H1 (cell line): ENCODE data around the gene GALNT1. TPM values are rescaled to one million over a fixed set of nuclear protein-coding genes. Genes with fewer than 3 reads are reported as not detected.

Experiments
- CTCF ChIA-PET: fragments of 300-600 bp; sonication (Branson Sonifier 250); formaldehyde crosslinking; loops from one replicate; lab custom pipeline; 2021; ENCODE audit not compliant: partially characterized antibody; lab: Charles Lee
- POLR2A ChIA-PET: fragments of 300-600 bp; sonication (Branson Sonifier 250); formaldehyde crosslinking; loops from one replicate; lab custom pipeline; 2021; ENCODE audit warnings: inconsistent platforms; ENCODE audit not compliant: partially characterized antibody; lab: Charles Lee
- DNase-seq, 2 experiments: peaks; one replicate each; pipeline versions ENCODE4 v3.0.0 to v3.0.0-alpha.2; 2010 to 2022; ENCODE audit warnings: low spot score in 2 of 2, low read depth in 1 of 2, mixed read lengths in 1 of 2
- FAIRE-seq: peaks from 2 replicates; lab custom pipeline; 2011; peaks lifted over from hg19 to GRCh38; lab: Jason Lieb, UNC
- H2AFZ ChIP-seq: 2 replicates; pipeline ENCODE4 v1.8.1; 2012; ENCODE audit warnings: low read length, inconsistent platforms
- H2AK5ac ChIP-seq: 2 replicates; pipeline ENCODE4 v1.6.1; 2013; ENCODE audit warnings: low read depth, low read length
- H2BK120ac ChIP-seq: replicated peaks from 2 replicates; pipeline ENCODE3; 2013; ENCODE audit warnings: low read depth, low read length, inconsistent platforms
- H2BK12ac ChIP-seq: 2 replicates; pipeline ENCODE4 v1.6.1; 2013; ENCODE audit warnings: low read depth, low read length
- H2BK15ac ChIP-seq: 2 replicates; pipeline ENCODE4 v1.6.1; 2013; ENCODE audit warnings: low read length
- H2BK20ac ChIP-seq: 2 replicates; pipeline ENCODE4 v1.6.1; 2013; ENCODE audit warnings: low read length
- H2BK5ac ChIP-seq: 2 replicates; pipeline ENCODE4 v1.6.1; 2013; ENCODE audit warnings: low read depth, low read length
- H3K14ac ChIP-seq: 2 replicates; pipeline ENCODE4 v1.6.1; 2013; ENCODE audit warnings: inconsistent platforms; ENCODE audit not compliant: insufficient read length
- H3K18ac ChIP-seq: 2 replicates; pipeline ENCODE4 v1.6.1; 2013; ENCODE audit warnings: low read length; ENCODE audit errors: extremely low read depth
- H3K23ac ChIP-seq: 2 replicates; pipeline ENCODE4 v1.6.1; 2013; ENCODE audit warnings: inconsistent platforms; ENCODE audit not compliant: insufficient read length
- H3K23me2 ChIP-seq: 2 replicates; pipeline ENCODE4 v1.6.1; 2013; ENCODE audit warnings: low read depth, low read length
- H3K27ac ChIP-seq: 2 replicates; pipeline ENCODE4 v1.6.1; 2011; ENCODE audit warnings: low read depth, low read length, inconsistent platforms
- H3K27me3 ChIP-seq, 4 experiments: replicated peaks in 1 of 4; 1 replicate in 1 of 4; 2 replicates in 3 of 4; pipeline versions ENCODE4 v1.6.1 to v1.8.1; 2011 to 2013; ENCODE audit warnings: low read length in 3 of 4, mild to moderate bottlenecking in 3 of 4, inconsistent platforms in 2 of 4, mixed read lengths in 2 of 4, moderate library complexity in 1 of 4; ENCODE audit not compliant: control insufficient read depth in 3 of 4, insufficient read depth in 3 of 4; ENCODE audit errors: extremely low read depth in 1 of 4
- H3K36me3 ChIP-seq, 4 experiments: 2 replicates each; pipeline versions ENCODE4 v1.6.1 to v1.8.1; 2011 to 2013; ENCODE audit warnings: mild to moderate bottlenecking in 4 of 4, low read length in 3 of 4, moderate library complexity in 2 of 4, control low read depth in 1 of 4, inconsistent platforms in 1 of 4; ENCODE audit not compliant: insufficient read depth in 4 of 4, control insufficient read depth in 2 of 4
- H3K4ac ChIP-seq: replicated peaks from 2 replicates; pipeline ENCODE3; 2013; ENCODE audit warnings: low read length, low read depth, mixed read lengths, inconsistent platforms; ENCODE audit not compliant: insufficient read length
- H3K4me1 ChIP-seq, 4 experiments: replicated peaks in 1 of 4; 1 replicate in 1 of 4; 2 replicates in 3 of 4; pipeline versions ENCODE4 v1.6.1 to v1.8.1; 2011 to 2013; ENCODE audit warnings: low read length in 3 of 4, inconsistent platforms in 2 of 4, mixed read lengths in 1 of 4; ENCODE audit not compliant: insufficient read depth in 4 of 4, control insufficient read depth in 3 of 4
- H3K4me2 ChIP-seq, 2 experiments: 2 replicates each; pipeline versions ENCODE4 v1.6.1 to v1.8.1; 2011 to 2013; ENCODE audit warnings: low read depth in 2 of 2, low read length in 2 of 2, control low read depth in 1 of 2, inconsistent platforms in 1 of 2, mild to moderate bottlenecking in 1 of 2; ENCODE audit not compliant: insufficient read depth in 1 of 2
- H3K4me3 ChIP-seq, 4 experiments: fragments of 200-600, 300-600 bp in 1 of 4; sonication (generic), shearing (Covaris generic), sonication (Bioruptor Twin) in 1 of 4; 2 replicates each; pipeline versions ENCODE4 v1.5.1 to v1.8.1; 2011 to 2016; ENCODE audit warnings: low read length in 4 of 4, low read depth in 3 of 4, control low read depth in 2 of 4, inconsistent platforms in 2 of 4, mild to moderate bottlenecking in 2 of 4, mixed read lengths in 1 of 4, moderate library complexity in 1 of 4; ENCODE audit not compliant: insufficient read depth in 2 of 4; ENCODE audit errors: extremely low read depth in 1 of 4
- H3K56ac ChIP-seq: replicated peaks from 2 replicates; pipeline ENCODE3; 2013; ENCODE audit warnings: low read depth, mild to moderate bottlenecking, mixed read lengths, low read length, inconsistent platforms; ENCODE audit not compliant: insufficient read length
- H3K79me1 ChIP-seq: 2 replicates; pipeline ENCODE4 v1.6.1; 2013; ENCODE audit warnings: low read depth, low read length, control low read depth
- H3K79me2 ChIP-seq, 2 experiments: 2 replicates each; pipeline versions ENCODE4 v1.6.1 to v1.8.1; 2012 to 2013; ENCODE audit warnings: low read length in 2 of 2, mild to moderate bottlenecking in 2 of 2, inconsistent platforms in 1 of 2; ENCODE audit not compliant: insufficient read depth in 2 of 2, control insufficient read depth in 1 of 2
- H3K9ac ChIP-seq, 4 experiments: replicated peaks in 1 of 4; 1 replicate in 1 of 4; 2 replicates in 3 of 4; pipeline versions ENCODE4 v1.6.1 to v1.8.1; 2011 to 2013; ENCODE audit warnings: low read depth in 3 of 4, low read length in 3 of 4, control low read depth in 2 of 4, mild to moderate bottlenecking in 2 of 4, moderate library complexity in 2 of 4, inconsistent platforms in 1 of 4; ENCODE audit errors: extremely low read depth in 1 of 4
- H3K9me3 ChIP-seq, 2 experiments: 2 replicates each; pipeline versions ENCODE4 v1.6.1 to v1.8.1; 2012 to 2013; ENCODE audit warnings: mild to moderate bottlenecking in 2 of 2, moderate library complexity in 2 of 2, control low read depth in 1 of 2, inconsistent platforms in 1 of 2, low read depth in 1 of 2, low read length in 1 of 2, mixed read lengths in 1 of 2; ENCODE audit not compliant: insufficient read depth in 2 of 2
- H4K20me1 ChIP-seq, 2 experiments: replicated peaks in 1 of 2; 2 replicates each; pipeline versions ENCODE3 to v1.8.1; 2011 to 2013; ENCODE audit warnings: inconsistent platforms in 2 of 2, low read length in 2 of 2, mild to moderate bottlenecking in 1 of 2; ENCODE audit not compliant: insufficient read depth in 2 of 2, control insufficient read depth in 1 of 2
- H4K5ac ChIP-seq: 2 replicates; pipeline ENCODE4 v1.6.1; 2013; ENCODE audit warnings: low read length, low read depth, mixed read lengths, inconsistent platforms; ENCODE audit not compliant: insufficient read length
- H4K8ac ChIP-seq: 2 replicates; pipeline ENCODE4 v1.8.0; 2013; ENCODE audit warnings: mild to moderate bottlenecking, moderate library complexity, low read length, inconsistent platforms; ENCODE audit not compliant: insufficient read depth; ENCODE audit errors: extremely low read depth
- H4K91ac ChIP-seq: replicated peaks from 2 replicates; pipeline ENCODE3; 2013; ENCODE audit warnings: low read length, mixed read lengths, inconsistent platforms; ENCODE audit not compliant: insufficient read length
- FOSL1 ChIP-seq: IDR thresholded peaks from 2 replicates; pipeline ENCODE4 v1.6.1; 2011; ENCODE audit warnings: mild to moderate bottlenecking, low read depth, low read length, moderate library complexity; ENCODE audit not compliant: insufficient read depth
- JUND ChIP-seq: IDR thresholded peaks from 2 replicates; pipeline ENCODE4 v1.6.1; 2011; ENCODE audit warnings: mild to moderate bottlenecking, improper control_type of control experiment, low read length
- TAF7 ChIP-seq: optimal IDR thresholded peaks from 2 replicates; pipeline ENCODE3; 2011; ENCODE audit warnings: low read depth, mild to moderate bottlenecking, inconsistent platforms, low read length, moderate library complexity, borderline replicate concordance
- TEAD4 ChIP-seq: IDR thresholded peaks from 2 replicates; pipeline ENCODE4 v1.6.1; 2012; ENCODE audit warnings: low read depth, low read length, inconsistent platforms, mixed read lengths
- WGBS, 2 experiments: shearing (Covaris generic) in 1 of 2; methylation state at CpG; one replicate each; pipeline versions ENCODE4 v1.1.6 to v1.1.7; 2013 to 2015; ENCODE audit warnings: low lambda C conversion rate in 2 of 2, mixed read lengths in 2 of 2, inconsistent platforms in 1 of 2, low coverage in 1 of 2, missing lambda C conversion rate in 1 of 2; ENCODE audit not compliant: insufficient replicate concordance in 2 of 2, insufficient coverage in 1 of 2, insufficient read length in 1 of 2; ENCODE audit errors: extremely low coverage in 1 of 2, missing lambda C conversion rate in 1 of 2; 5-methylcytosine and 5-hydroxymethylcytosine counted together
- polyA plus RNA-seq, 7 experiments: library from polyadenylated mRNA; depleted of rRNA in 3 of 7; stranded (reverse) in 5 of 7; unstranded in 2 of 7; fragments of >200 nt in 5 of 7; fragments of 200-250 nt in 2 of 7; gene quantifications; 1 replicate in 5 of 7; 2 replicates in 1 of 7; 4 replicates in 1 of 7; pipeline versions ENCODE4 v1.2.1 to v1.2.3, GENCODE V29; 2011 to 2013; ENCODE audit warnings: missing spikeins in 2 of 7, mixed read lengths in 2 of 7
- total RNA-seq: library from RNA; stranded (reverse); fragmentation: NEBNext Ultra II Directional; extraction: Animal tissue kit (Norgen Biotek cat#: 25700); gene quantifications from 2 replicates; pipeline ENCODE4 v1.2.1, GENCODE V29; 2021
- TF ChIP-seq, protein P1 (sequence below): IDR thresholded peaks from 2 replicates; pipeline ENCODE4 v1.6.1; 2011; ENCODE audit warnings: low read depth, mild to moderate bottlenecking, low read length; ENCODE audit not compliant: insufficient read depth

The GALNT1 gene
- total and polyA plus RNA-seq, 2 of the 8 experiments (the other 6 are each of a cell fraction or from before 2014, with no cell fraction given), result 22.4 to 101 TPM

DNA sequence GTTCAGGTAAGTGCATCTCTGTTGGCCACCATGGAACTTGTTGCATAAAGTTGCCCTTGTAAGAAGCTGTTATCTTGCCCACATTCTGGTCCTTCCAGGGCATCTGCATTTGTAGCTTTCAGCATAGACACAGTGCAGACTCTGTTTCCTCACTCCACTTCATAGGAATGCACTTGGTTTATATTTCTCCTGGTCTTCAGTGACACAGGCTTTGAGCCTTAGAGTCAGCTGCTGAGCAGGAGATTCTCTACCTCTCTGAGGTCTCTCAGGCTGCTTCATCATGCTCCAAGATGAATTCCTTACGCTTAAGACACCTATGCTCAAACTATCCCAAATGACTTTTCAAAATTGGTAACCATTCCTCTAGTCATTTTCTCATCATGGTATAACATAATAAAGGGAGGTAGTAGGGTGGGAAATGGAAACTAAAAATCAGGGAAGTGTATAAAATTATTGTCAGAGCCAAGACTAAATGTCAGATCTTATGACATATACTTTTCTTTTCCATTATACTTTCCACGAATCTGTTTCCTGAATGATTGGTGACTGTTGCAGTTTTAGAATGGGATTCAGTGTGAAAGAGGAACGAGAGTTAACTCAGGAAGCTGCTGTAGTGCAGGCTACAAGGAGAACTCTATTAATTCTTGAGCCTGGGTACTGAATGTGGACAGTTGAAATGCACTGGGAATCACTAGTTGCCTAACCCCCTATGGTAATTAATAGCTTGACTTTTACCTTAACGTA is 72.0 kb downstream of the GALNT1 start:
- H3K27ac ChIP-seq, result no peak overlapping the region
- no peak overlapping the region for H4K5ac ChIP-seq
- no peak overlapping the region for H3K4me2 ChIP-seq
- no peak overlapping the region for H4K91ac ChIP-seq
- no peak overlapping the region for H3K4ac ChIP-seq
- H3K4me1 ChIP-seq, result no peaks in the 10 kb centered on the region
- no peak overlapping the region for H2BK5ac ChIP-seq
- H3K14ac ChIP-seq, result no peak overlapping the region
- H3K23ac ChIP-seq, result no peak overlapping the region
- H3K27me3 ChIP-seq, result no peaks in the 10 kb centered on the region
- H3K9me3 ChIP-seq, result peaks cover 6 to 8% of the 10 kb centered on the region in 2 experiments; a peak in 3 of 4 replicates
- no peaks in the 10 kb centered on the region for H3K36me3 ChIP-seq
- H2BK20ac ChIP-seq, result no peak overlapping the region
- WGBS, 2 experiments, result 84% methylated on average over 4 of the region's 4 CpGs; no CpG with 5 or more reads in 1 of the 2 experiments
- H2BK120ac ChIP-seq, result no peak overlapping the region
- peaks cover 0 to 21% of the 10 kb centered on the region in 2 experiments; a peak in 2 of 4 replicates for H3K79me2 ChIP-seq
- no peaks in the 10 kb centered on the region for H4K20me1 ChIP-seq
- no peak overlapping the region for H4K8ac ChIP-seq
- DNase-seq (no peak), FAIRE-seq (no peak)
- H3K4me3 ChIP-seq, result no peak overlapping the region
- H2AK5ac ChIP-seq, result no peak overlapping the region
- no peak overlapping the region for H2BK15ac ChIP-seq
- no peak for TF ChIP-seq FOSL1
- TF ChIP-seq TEAD4, result no peak
- TF ChIP-seq, protein P1, sequence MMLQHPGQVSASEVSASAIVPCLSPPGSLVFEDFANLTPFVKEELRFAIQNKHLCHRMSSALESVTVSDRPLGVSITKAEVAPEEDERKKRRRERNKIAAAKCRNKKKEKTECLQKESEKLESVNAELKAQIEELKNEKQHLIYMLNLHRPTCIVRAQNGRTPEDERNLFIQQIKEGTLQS, result no peak
- TF ChIP-seq JUND, result no peak
- TF ChIP-seq TAF7, result no peak
- TF ChIP-seq, all 59 proteins: peak for 0
- no peak overlapping the region for H2BK12ac ChIP-seq
- H3K79me1 ChIP-seq, result peaks cover 5% of the 10 kb centered on the region; the same call in 1 of the 2 replicates
- ChIA-PET CTCF (no interaction called here), POLR2A (interaction anchor here (0.6 to 0.8 kb wide), 2 partner anchors 49 to 244 kb away, joined by 3 read pairs; no protein-coding TSS in a partner anchor)
- no peak overlapping the region for H3K18ac ChIP-seq
- H3K9ac ChIP-seq, result no peak overlapping the region
- no peak overlapping the region for H3K56ac ChIP-seq
- H3K23me2 ChIP-seq, result no peaks in the 10 kb centered on the region
- no peak overlapping the region for H2AFZ ChIP-seq
